SK-N-SH treated with all-trans-retinoic acid at 6 μM for 48 hours (cell line): ENCODE measurements around the gene CCDC186.

ENCODE experiments used
- ARNTL ChIP-seq: fragments of 450-650 bp; formaldehyde crosslinking; IDR thresholded peaks from 2 replicates; pipeline ENCODE4 v1.5.0; 2020; ENCODE audit warnings: low read depth, mild to moderate bottlenecking, moderate library complexity, borderline replicate concordance
- ESRRG ChIP-seq: fragments of 250-450 bp; sonication (Bioruptor Pico); IDR thresholded peaks from 2 replicates; pipeline ENCODE4 v1.6.1; 2021; ENCODE audit warnings: mild to moderate bottlenecking
- ZFP3 ChIP-seq: fragments of 250-450 bp; sonication (Bioruptor Pico); IDR thresholded peaks from 2 replicates; pipeline ENCODE4 v1.5.0; 2020; ENCODE audit warnings: mild to moderate bottlenecking, moderate library complexity
- TF ChIP-seq, protein P1 (sequence below): fragments of 250-450 bp; sonication (Bioruptor Pico); IDR thresholded peaks from 2 replicates; pipeline ENCODE4 v1.8.0; 2020; ENCODE audit warnings: mild to moderate bottlenecking, moderate library complexity, borderline replicate concordance

DNA sequence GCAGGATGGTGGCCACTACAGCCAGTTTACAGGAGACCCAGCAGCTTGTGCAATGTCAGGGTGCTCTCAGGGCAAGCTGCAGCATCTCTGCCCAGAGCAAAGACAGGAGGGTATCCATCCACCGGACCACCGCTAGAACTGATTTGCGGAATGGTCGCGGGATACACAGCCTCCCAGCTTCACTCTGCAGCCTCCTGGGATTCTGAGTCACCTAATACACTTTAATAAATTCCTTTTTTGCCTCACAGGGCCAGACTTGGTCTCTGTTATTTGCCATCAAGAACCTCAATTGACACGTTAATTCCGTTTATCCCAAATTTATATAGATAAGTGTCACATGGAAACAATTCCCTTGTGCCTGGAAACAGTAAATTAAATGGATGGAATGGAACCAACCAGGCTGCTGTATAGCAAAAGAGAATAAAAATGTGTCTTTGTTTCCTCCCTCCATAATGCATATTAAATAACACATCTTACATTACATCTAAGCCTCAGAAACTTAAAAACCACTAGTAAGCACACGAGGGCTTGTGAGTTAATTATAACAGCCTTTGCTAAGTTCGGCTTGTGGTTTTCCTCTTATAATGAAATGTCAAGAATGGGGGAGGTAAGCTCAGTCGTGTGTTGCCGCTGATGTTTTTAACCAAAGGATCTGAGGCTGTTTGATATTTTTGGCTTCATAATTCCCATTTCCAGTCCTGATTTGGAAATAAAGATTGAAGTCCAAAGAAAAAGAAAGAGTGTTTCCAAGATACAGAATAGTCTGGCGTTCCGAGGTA is 78.3 kb downstream of the CCDC186 start:
- TF ChIP-seq ESRRG (no peak), ARNTL (CRISPR knock-in tag) (no peak), ZFP3 (CRISPR knock-in tag) (no peak)
- TF ChIP-seq, protein P1, sequence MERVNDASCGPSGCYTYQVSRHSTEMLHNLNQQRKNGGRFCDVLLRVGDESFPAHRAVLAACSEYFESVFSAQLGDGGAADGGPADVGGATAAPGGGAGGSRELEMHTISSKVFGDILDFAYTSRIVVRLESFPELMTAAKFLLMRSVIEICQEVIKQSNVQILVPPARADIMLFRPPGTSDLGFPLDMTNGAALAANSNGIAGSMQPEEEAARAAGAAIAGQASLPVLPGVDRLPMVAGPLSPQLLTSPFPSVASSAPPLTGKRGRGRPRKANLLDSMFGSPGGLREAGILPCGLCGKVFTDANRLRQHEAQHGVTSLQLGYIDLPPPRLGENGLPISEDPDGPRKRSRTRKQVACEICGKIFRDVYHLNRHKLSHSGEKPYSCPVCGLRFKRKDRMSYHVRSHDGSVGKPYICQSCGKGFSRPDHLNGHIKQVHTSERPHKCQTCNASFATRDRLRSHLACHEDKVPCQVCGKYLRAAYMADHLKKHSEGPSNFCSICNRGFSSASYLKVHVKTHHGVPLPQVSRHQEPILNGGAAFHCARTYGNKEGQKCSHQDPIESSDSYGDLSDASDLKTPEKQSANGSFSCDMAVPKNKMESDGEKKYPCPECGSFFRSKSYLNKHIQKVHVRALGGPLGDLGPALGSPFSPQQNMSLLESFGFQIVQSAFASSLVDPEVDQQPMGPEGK (CRISPR knock-in tag) = no peak
